Stimulated activated CD4-positive, alpha-beta T cell treated with anti-CD3 and anti-CD28 coated beads, Interleukin-15, amount 100 ng/mL, for 24 hours (primary cell): Measurements from ENCODE around the gene RNF187.
"Not testable (repeated sequence)": the region's sequence is repeated elsewhere in the genome, so short reads cannot be mapped to it uniquely, and the experiment has no call there.

Experiments used
- DNase-seq: peaks from one replicate; pipeline ENCODE4 v3.0.0-alpha.2; 2020

The RNF187 gene

GRCh38 chr1:228488818-228489674 is 1.9 kb downstream of the RNF187 start:
- DNase-seq = no peak

GRCh38 chr1:228490120-228491078 is 3.2 kb downstream of the RNF187 start:
- DNase-seq = no peak

- no peak for DNase-seq
Measured at GRCh38 chr1:228493141-228494043, 6.2 kb downstream of the RNF187 start.

- no peak for DNase-seq
Measured at GRCh38 chr1:228494044-228494353, 6.8 kb downstream of the RNF187 start.

- DNase-seq = no peak
Measured at GRCh38 chr1:228494391-228494790, 7.2 kb downstream of the RNF187 start.

- DNase-seq = no peak
Measured at GRCh38 chr1:228494970-228495853, 8.0 kb downstream of the RNF187 start.

- no peak for DNase-seq
Measured at GRCh38 chr1:228496084-228496483, 8.9 kb downstream of the RNF187 start.

GRCh38 chr1:228496494-228496893 is 9.3 kb downstream of the RNF187 start:
- no peak for DNase-seq

GRCh38 chr1:228497206-228497605 is 10.0 kb downstream of the RNF187 start:
- DNase-seq = no peak

GRCh38 chr1:228497817-228498216 is 10.6 kb downstream of the RNF187 start:
- no peak for DNase-seq

- DNase-seq = no peak
Measured at GRCh38 chr1:228500143-228500734, 13.1 kb downstream of the RNF187 start.

- peak; percentile 91 for DNase-seq
Measured at GRCh38 chr1:228500901-228501871, 14.0 kb downstream of the RNF187 start.

GRCh38 chr1:228502522-228502921 is 15.3 kb downstream of the RNF187 start:
- no peak for DNase-seq

- DNase-seq = not testable (repeated sequence)
Measured at GRCh38 chr1:228505944-228506343, 18.8 kb downstream of the RNF187 start.

- no peak for DNase-seq
Measured at GRCh38 chr1:228507961-228508652, 20.9 kb downstream of the RNF187 start.

GRCh38 chr1:228508840-228509415 is 21.7 kb downstream of the RNF187 start:
- no peak for DNase-seq

- no peak for DNase-seq
Measured at GRCh38 chr1:228510101-228510802, 23.1 kb downstream of the RNF187 start.

- no peak for DNase-seq
Measured at GRCh38 chr1:228510803-228511413, 23.7 kb downstream of the RNF187 start.
